PC-3 (cell line): ENCODE data around the gene OSBPL8. TPM values are rescaled to one million over a fixed set of nuclear protein-coding genes. Genes with fewer than 3 reads are reported as not detected.
A peak's percentile ranks its signal among the peaks of the same experiment; 100 is the strongest.

Experiments used
- ATAC-seq: fragments of 200-7000 bp; cut with Tn5 transposase; 2 replicates; pipeline ENCODE4 v1.9.1; 2020; ENCODE audit warnings: mild to moderate bottlenecking, moderate library complexity
- BruUV-seq: library from RNA; stranded (reverse); fragments of 400-500 nt; replicated peaks from 2 replicates; lab custom pipeline; 2021; lab: Mats Ljungman, UMichigan
- CTCF ChIA-PET: fragments of 300-600 bp; sonication (Branson Sonifier 250); formaldehyde crosslinking; loops from one replicate; lab custom pipeline; 2022; ENCODE audit warnings: antibody characterized with exemption; lab: Charles Lee
- POLR2A ChIA-PET: fragments of 300-600 bp; sonication (Branson Sonifier 250); formaldehyde crosslinking; loops from one replicate; lab custom pipeline; 2022; ENCODE audit warnings: antibody characterized with exemption; ENCODE audit not compliant: unreplicated experiment; lab: Charles Lee
- DNase-seq: peaks from one replicate; pipeline ENCODE4 v3.0.0-alpha.2; 2015
- H2AFZ ChIP-seq: fragments of 300-600 bp; sonication (generic); 2 replicates; pipeline ENCODE4 v1.6.0; 2016; ENCODE audit warnings: antibody characterized with exemption, low read length
- H3F3A ChIP-seq: fragments of 300-600 bp; sonication (generic); one replicate; pipeline ENCODE4 v1.6.0; 2017; ENCODE audit warnings: antibody characterized with exemption, low read length, control low read depth, mild to moderate bottlenecking; ENCODE audit not compliant: unreplicated experiment
- H3K27ac ChIP-seq: fragments of 300-600 bp; sonication (generic); 2 replicates; pipeline ENCODE4 v1.5.1; 2016; ENCODE audit warnings: mild to moderate bottlenecking, low read length
- H3K27me3 ChIP-seq: fragments of 300-600 bp; sonication (generic); 2 replicates; pipeline ENCODE4 v1.6.1; 2016; ENCODE audit warnings: low read length, mixed read lengths
- H3K36me3 ChIP-seq: fragments of 300-600 bp; sonication (generic); 2 replicates; pipeline ENCODE4 v1.6.1; 2016; ENCODE audit warnings: low read depth, mixed run types, low read length, mixed read lengths
- H3K4me1 ChIP-seq: fragments of 300-600 bp; sonication (generic); 2 replicates; pipeline ENCODE4 v1.5.1; 2016; ENCODE audit warnings: low read length; ENCODE audit not compliant: insufficient read depth
- H3K4me2 ChIP-seq: fragments of 300-600 bp; sonication (generic); 2 replicates; pipeline ENCODE4 v1.6.0; 2016; ENCODE audit warnings: low read length
- H3K4me3 ChIP-seq: fragments of 300-600 bp; sonication (generic); 2 replicates; pipeline ENCODE4 v1.5.1; 2016; ENCODE audit warnings: mild to moderate bottlenecking, low read length, mixed read lengths
- H3K79me2 ChIP-seq: fragments of 300-600 bp; sonication (generic); 2 replicates; pipeline ENCODE4 v1.6.1; 2017; ENCODE audit warnings: low read length, mixed read lengths
- H3K9ac ChIP-seq: fragments of 300-600 bp; sonication (generic); 2 replicates; pipeline ENCODE4 v1.6.0; 2016; ENCODE audit warnings: mild to moderate bottlenecking, low read length
- H3K9me2 ChIP-seq: fragments of 300-600 bp; sonication (generic); replicated peaks from 2 replicates; pipeline ENCODE4 v1.6.1; 2016; ENCODE audit warnings: mixed run types, low read length, mixed read lengths
- H3K9me3 ChIP-seq: fragments of 300-600 bp; sonication (generic); 2 replicates; pipeline ENCODE4 v1.6.1; 2016; ENCODE audit warnings: low read length, mixed read lengths
- H4K20me1 ChIP-seq: fragments of 300-600 bp; sonication (generic); 2 replicates; pipeline ENCODE4 v1.6.1; 2016; ENCODE audit warnings: low read length, mixed read lengths
- CTCF ChIP-seq: fragments of 300-600 bp; sonication (generic); conservative IDR thresholded peaks from 2 replicates; pipeline ENCODE4 v1.5.1; 2017; ENCODE audit warnings: antibody characterized with exemption, low read depth, mild to moderate bottlenecking, low read length
- EZH2 ChIP-seq: fragments of 300-600 bp; sonication (generic); IDR thresholded peaks from one replicate; pipeline ENCODE4 v1.6.1; 2017; ENCODE audit warnings: antibody characterized with exemption, mild to moderate bottlenecking, low read length; ENCODE audit not compliant: unreplicated experiment
- EZH2phosphoT487 ChIP-seq: fragments of 300-600 bp; sonication (generic); IDR thresholded peaks from 2 replicates; pipeline ENCODE4 v1.6.1; 2018; ENCODE audit warnings: mild to moderate bottlenecking, antibody characterized with exemption, low read length, borderline replicate concordance
- intact Hi-C: fragments of 100-400 bp; cut with micrococcal nuclease; formaldehyde crosslinking; loops from 2 replicates; pipeline ENCODE4 v1.9.0; 2023
- total RNA-seq: library from RNA; depleted of rRNA; stranded (reverse); fragments of >200 nt; gene quantifications from 2 replicates; pipeline ENCODE4 v1.2.3, GENCODE V29; 2014

OSBPL8 gene
- total RNA-seq, 1 experiment from 2014 or later: 28.5 TPM

- Histone ChIP-seq H3K79me2 (peaks cover 83% of the 10 kb centered on the region), H3K27me3 (no peaks in the 10 kb centered on the region), H3K27ac (no peak overlapping the region), H3F3A (no peaks in the 10 kb centered on the region), H2AFZ (no peak overlapping the region), H3K9me3 (no peaks in the 10 kb centered on the region), H3K36me3 (no peaks in the 10 kb centered on the region), H3K9ac (no peak overlapping the region), H4K20me1 (0 out of 2 replicates have a peak, but pooled peaks cover 20% of the 10 kb centered on the region), H3K4me3 (no peak overlapping the region), H3K4me2 (no peak overlapping the region), H3K9me2 (no peaks in the 10 kb centered on the region), H3K4me1 (peaks cover 38% of the 10 kb centered on the region)
- BruUV-seq: no TSS peak
- ChIA-PET POLR2A (no interaction called here), CTCF (no interaction called here)
- no peak for TF ChIP-seq CTCF
- TF ChIP-seq EZH2phosphoT487: no peak
- no peak for TF ChIP-seq EZH2
- ATAC-seq: no peak
- intact Hi-C loops: loop anchor here (10.0 kb wide), 1 partner anchor 207 kb away; the partner anchor contains the start of gene BBS10
- no peak for DNase-seq
Measured at GRCh38 chr12:76551482-76551888, 8.1 kb downstream of the OSBPL8 start.

- CTCF ChIA-PET: no interaction called here
- Histone ChIP-seq H3K27ac (no peak overlapping the region), H3K4me3 (no peak overlapping the region), H3K4me2 (no peak overlapping the region), H3K9me2 (no peaks in the 10 kb centered on the region), H3K27me3 (no peaks in the 10 kb centered on the region), H2AFZ (no peak overlapping the region), H3F3A (no peaks in the 10 kb centered on the region), H3K9me3 (no peaks in the 10 kb centered on the region), H4K20me1 (0 out of 2 replicates have a peak, but pooled peaks cover 11% of the 10 kb centered on the region), H3K4me1 (peaks cover 15% of the 10 kb centered on the region), H3K79me2 (peaks cover 81% of the 10 kb centered on the region), H3K9ac (no peak overlapping the region), H3K36me3 (no peaks in the 10 kb centered on the region)
- no TSS peak for BruUV-seq
- ATAC-seq (no peak), DNase-seq (no peak)
- intact Hi-C loops: no loop called here
- TF ChIP-seq EZH2phosphoT487: no peak
- TF ChIP-seq EZH2: no peak
- TF ChIP-seq CTCF: no peak
- POLR2A ChIA-PET: no interaction called here
Measured at GRCh38 chr12:76549131-76549530, 10.4 kb downstream of the OSBPL8 start.

- H3K4me3 ChIP-seq: no peak overlapping the region
- TF ChIP-seq EZH2phosphoT487 (no peak), EZH2 (no peak), CTCF (no peak)
- H3F3A ChIP-seq: no peaks in the 10 kb centered on the region
- peak; percentile 92 for ATAC-seq
- H3K9me2 ChIP-seq: no peaks in the 10 kb centered on the region
- H2AFZ ChIP-seq: no peak overlapping the region
- H3K9ac ChIP-seq: no peak overlapping the region
- H3K9me3 ChIP-seq: no peaks in the 10 kb centered on the region
- H3K36me3 ChIP-seq: no peaks in the 10 kb centered on the region
- peak overlapping the region; percentile 12; the same call in 1 of the 2 replicates for H3K4me2 ChIP-seq
- no peak overlapping the region for H3K27ac ChIP-seq
- CTCF ChIA-PET: no interaction called here
- peaks cover 10% of the 10 kb centered on the region for H3K4me1 ChIP-seq
- H3K79me2 ChIP-seq: peaks cover 82% of the 10 kb centered on the region
- peak; percentile 47 for DNase-seq
- no peaks in the 10 kb centered on the region for H3K27me3 ChIP-seq
- 0 out of 2 replicates have a peak, but pooled peaks cover 11% of the 10 kb centered on the region for H4K20me1 ChIP-seq
- intact Hi-C loops: no loop called here
- no TSS peak for BruUV-seq
- POLR2A ChIA-PET: interaction anchor here (0.6 kb wide), 1 partner anchor 11 kb away, joined by 3 read pairs; the partner anchor contains the start of gene OSBPL8
Measured at GRCh38 chr12:76548222-76548837, 11.2 kb downstream of the OSBPL8 start.
